ENCODE data around the gene LARGE1. TPM values are rescaled to one million over a fixed set of nuclear protein-coding genes. Genes with fewer than 3 reads are reported as not detected.

Gene LARGE1
- total and polyA plus RNA-seq, 2 of the 8 experiments (the other 6 are each of a cell fraction or from before 2014, with no cell fraction given), result 43.7 to 83.0 TPM

GRCh38 chr22:33572086-33572485 is 348.2 kb downstream of the LARGE1 start:
- no peaks in the 10 kb centered on the region for H3K27me3 ChIP-seq (replicated peaks in 1 of 4; ENCODE audit: control insufficient read depth in 3 of 4, extremely low read depth in 1 of 4, insufficient read depth in 3 of 4, low read length in 3 of 4)
- H3K56ac ChIP-seq (replicated peaks; ENCODE audit: insufficient read length, low read depth, low read length), result no peak overlapping the region
- H2AFZ ChIP-seq (ENCODE audit: low read length), result no peak overlapping the region
- H2BK5ac ChIP-seq (ENCODE audit: low read depth, low read length), result no peak overlapping the region
- H3K4me2 ChIP-seq (ENCODE audit: insufficient read depth in 1 of 2, low read depth in 2 of 2, low read length in 2 of 2), result no peak overlapping the region
- H2AK5ac ChIP-seq (ENCODE audit: low read depth, low read length), result no peak overlapping the region
- H3K27ac ChIP-seq (ENCODE audit: low read depth, low read length), result no peak overlapping the region
- no peaks in the 10 kb centered on the region; the same call in 1 of the 2 replicates for H3K23me2 ChIP-seq (ENCODE audit: low read depth, low read length)
- H4K91ac ChIP-seq (replicated peaks; ENCODE audit: insufficient read length, low read length), result no peak overlapping the region
- WGBS, 2 experiments (ENCODE audit: extremely low coverage in 1 of 2, insufficient coverage in 1 of 2, insufficient read length in 1 of 2, insufficient replicate concordance in 2 of 2, low coverage in 1 of 2, low lambda C conversion rate in 2 of 2, missing lambda C conversion rate in 1 of 2), result 96% methylated on average over 3 of the region's 3 CpGs; no CpG with 5 or more reads in 1 of the 2 experiments
- H3K23ac ChIP-seq (ENCODE audit: insufficient read length), result no peak overlapping the region
- POLR2A ChIA-PET (ENCODE audit: partially characterized antibody), result interaction anchor here (1.1 kb wide), 1 partner anchor 9 kb away, joined by 6 read pairs; no protein-coding TSS in a partner anchor
- H4K8ac ChIP-seq (ENCODE audit: extremely low read depth, insufficient read depth, low read length), result no peak overlapping the region
- no peak overlapping the region for H2BK15ac ChIP-seq (ENCODE audit: low read length)
- H3K4me1 ChIP-seq (replicated peaks in 1 of 4; ENCODE audit: control insufficient read depth in 3 of 4, insufficient read depth in 4 of 4, low read length in 3 of 4), result peaks cover 6 to 17% (median 11%) of the 10 kb centered on the region in 4 experiments
- no peak overlapping the region for H3K9ac ChIP-seq (replicated peaks in 1 of 4; ENCODE audit: extremely low read depth in 1 of 4, low read depth in 3 of 4, low read length in 3 of 4)
- no peaks in the 10 kb centered on the region for H3K79me1 ChIP-seq (ENCODE audit: low read depth, low read length)
- FAIRE-seq (no peak), DNase-seq (ENCODE audit: low read depth in 1 of 2, low spot score in 2 of 2) (no peak)
- H3K14ac ChIP-seq (ENCODE audit: insufficient read length), result no peak overlapping the region
- H3K4ac ChIP-seq (replicated peaks; ENCODE audit: insufficient read length, low read depth, low read length), result no peak overlapping the region
- no peak overlapping the region for H2BK12ac ChIP-seq (ENCODE audit: low read depth, low read length)
- H2BK20ac ChIP-seq (ENCODE audit: low read length), result no peak overlapping the region
- H3K18ac ChIP-seq (ENCODE audit: extremely low read depth, low read length), result no peak overlapping the region
- H3K36me3 ChIP-seq (ENCODE audit: control insufficient read depth in 2 of 4, insufficient read depth in 4 of 4, low read length in 3 of 4), result no peaks in the 10 kb centered on the region; a peak in 1 of 8 replicates
- H3K4me3 ChIP-seq (ENCODE audit: extremely low read depth in 1 of 4, insufficient read depth in 2 of 4, low read depth in 3 of 4, low read length in 4 of 4), result no peak overlapping the region
- no peak overlapping the region for H4K5ac ChIP-seq (ENCODE audit: insufficient read length, low read depth, low read length)
- H3K9me3 ChIP-seq (ENCODE audit: insufficient read depth in 2 of 2, low read depth in 1 of 2, low read length in 1 of 2), result no peaks in the 10 kb centered on the region
- no peak overlapping the region for H2BK120ac ChIP-seq (replicated peaks; ENCODE audit: low read depth, low read length)
- peaks cover 1 to 2% of the 10 kb centered on the region in 2 experiments for H4K20me1 ChIP-seq (replicated peaks in 1 of 2; ENCODE audit: control insufficient read depth in 1 of 2, insufficient read depth in 2 of 2, low read length in 2 of 2)
- H3K79me2 ChIP-seq (ENCODE audit: control insufficient read depth in 1 of 2, insufficient read depth in 2 of 2, low read length in 2 of 2), result peaks cover 0 to 7% of the 10 kb centered on the region in 2 experiments; a peak in 1 of 4 replicates
- CTCF ChIA-PET (ENCODE audit: partially characterized antibody), result interaction anchor here (0.6 to 1.4 kb wide), 4 partner anchors 9 to 270 kb away, joined by 3 to 4 read pairs (median 3); no protein-coding TSS in a partner anchor
- TF ChIP-seq RFX5 (IDR thresholded peaks at IDR 0.05; ENCODE audit: borderline replicate concordance, low read depth, low read length), result no peak
